Measurements from ENCODE around the gene NEDD8.

DNA sequence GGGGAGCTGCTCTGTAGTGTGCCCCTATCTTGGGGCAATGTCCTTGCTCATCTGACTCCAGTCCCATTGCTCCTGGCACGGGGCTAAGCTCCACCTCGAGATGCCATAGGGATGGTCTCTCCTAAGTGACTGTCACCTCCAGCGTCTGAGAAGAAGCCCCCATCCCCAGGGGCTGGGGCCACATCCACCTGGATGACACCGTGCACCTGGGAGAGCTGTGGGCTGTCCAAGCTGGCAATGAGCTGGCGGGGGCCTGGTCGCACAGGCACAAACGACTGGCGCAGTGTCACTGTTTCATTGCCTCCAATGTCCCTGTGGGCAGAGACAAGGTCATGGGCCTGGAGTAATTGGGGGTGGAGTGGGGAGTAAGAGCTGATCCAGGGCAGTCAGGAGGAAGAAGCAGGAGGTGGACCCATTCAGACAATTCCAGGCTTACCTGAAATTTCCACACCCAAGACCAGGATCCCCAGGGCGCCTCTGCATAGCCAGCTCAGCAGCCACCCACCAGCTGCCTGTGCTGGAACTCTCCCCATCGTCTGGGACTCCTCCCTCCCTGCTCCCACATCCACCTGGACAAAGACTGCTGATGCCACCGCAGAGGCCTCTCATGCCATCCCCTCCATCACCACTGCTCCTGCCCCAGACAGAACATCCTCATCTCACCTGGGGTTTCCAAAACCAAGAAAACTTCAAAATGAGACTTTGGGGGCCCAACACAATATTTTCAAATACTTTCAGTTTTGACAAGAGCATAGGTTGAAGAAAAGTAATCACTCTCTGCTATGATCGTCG, 17.3 kb upstream of the NEDD8 start:
- TF ChIP-seq, protein P1, sequence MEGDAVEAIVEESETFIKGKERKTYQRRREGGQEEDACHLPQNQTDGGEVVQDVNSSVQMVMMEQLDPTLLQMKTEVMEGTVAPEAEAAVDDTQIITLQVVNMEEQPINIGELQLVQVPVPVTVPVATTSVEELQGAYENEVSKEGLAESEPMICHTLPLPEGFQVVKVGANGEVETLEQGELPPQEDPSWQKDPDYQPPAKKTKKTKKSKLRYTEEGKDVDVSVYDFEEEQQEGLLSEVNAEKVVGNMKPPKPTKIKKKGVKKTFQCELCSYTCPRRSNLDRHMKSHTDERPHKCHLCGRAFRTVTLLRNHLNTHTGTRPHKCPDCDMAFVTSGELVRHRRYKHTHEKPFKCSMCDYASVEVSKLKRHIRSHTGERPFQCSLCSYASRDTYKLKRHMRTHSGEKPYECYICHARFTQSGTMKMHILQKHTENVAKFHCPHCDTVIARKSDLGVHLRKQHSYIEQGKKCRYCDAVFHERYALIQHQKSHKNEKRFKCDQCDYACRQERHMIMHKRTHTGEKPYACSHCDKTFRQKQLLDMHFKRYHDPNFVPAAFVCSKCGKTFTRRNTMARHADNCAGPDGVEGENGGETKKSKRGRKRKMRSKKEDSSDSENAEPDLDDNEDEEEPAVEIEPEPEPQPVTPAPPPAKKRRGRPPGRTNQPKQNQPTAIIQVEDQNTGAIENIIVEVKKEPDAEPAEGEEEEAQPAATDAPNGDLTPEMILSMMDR (IDR thresholded peaks at IDR 0.05), result no peak
- TF ChIP-seq POLR2A (IDR thresholded peaks at IDR 0.05), result no peak

Measured in right lobe of liver (tissue), 4 donors.